HG03521 (cell line): ENCODE data around the gene KRTAP9-6.
"Not testable (repeated sequence)": the region's sequence is repeated elsewhere in the genome, so short reads cannot be mapped to it uniquely, and the experiment has no call there.

ENCODE experiments used
- ATAC-seq: cut with Tn5 transposase; IDR thresholded peaks from one replicate; pipeline ENCODE4 v1.9.1; 2021; ENCODE audit warnings: mild to moderate bottlenecking, moderate library complexity; ENCODE audit not compliant: unreplicated experiment

The KRTAP9-6 gene

DNA sequence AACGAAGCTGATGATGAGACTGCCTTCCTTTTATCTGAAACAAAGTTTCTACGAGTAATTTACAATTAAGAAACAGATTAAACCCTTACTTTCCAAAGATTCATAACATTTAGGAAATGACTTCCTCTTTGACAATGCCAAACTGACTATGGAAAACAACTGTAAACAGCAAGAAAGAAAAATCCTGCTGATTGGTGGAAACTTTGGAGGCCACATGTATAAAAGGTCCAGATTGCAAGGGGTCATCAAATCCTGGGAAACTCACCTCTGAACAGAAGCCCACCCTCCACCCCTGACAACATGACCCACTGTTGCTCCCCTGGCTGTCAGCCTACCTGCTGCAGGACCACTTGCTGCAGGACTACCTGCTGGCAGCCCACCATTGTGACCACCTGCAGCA, at the start of gene KRTAP9-6:
KRTAP9-6 (plus strand) TSS at position 301 of the 400 bp plus-strand sequence; CDS start at position 301, 0 bp downstream.
- no peak for ATAC-seq

DNA sequence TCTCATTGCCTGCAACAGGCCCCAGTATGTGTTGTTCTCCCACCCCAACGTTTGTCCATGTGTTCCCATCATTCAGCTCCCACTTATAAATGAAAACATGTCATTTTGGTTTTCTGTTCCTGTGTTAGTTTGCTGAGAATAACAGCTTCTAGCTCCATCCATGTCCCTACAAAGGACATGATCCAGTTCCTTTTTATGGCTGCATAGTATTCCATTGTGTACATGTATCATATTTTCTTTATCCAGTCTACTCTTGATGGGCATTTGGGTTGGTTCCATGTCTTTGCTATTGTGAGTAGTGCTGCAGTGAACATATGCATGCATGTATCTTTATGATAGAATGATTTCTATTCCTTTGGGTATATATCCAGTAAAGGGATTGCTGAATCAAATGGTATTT, 49.5 kb upstream of the KRTAP9-6 start:
- no peak for ATAC-seq

- ATAC-seq, result no peak
Measured at GRCh38 chr17:41223821-41224220, 41.4 kb upstream of the KRTAP9-6 start.

GRCh38 chr17:41226051-41226450, 39.1 kb upstream of the KRTAP9-6 start:
- ATAC-seq, result no peak

GRCh38 chr17:41226598-41227095, 38.5 kb upstream of the KRTAP9-6 start, which contains the start of gene KRTAP9-2:
KRTAP9-2 (plus strand) TSS chr17:41226648; CDS start chr17:41226655, 7 bp downstream.
- not testable (repeated sequence) for ATAC-seq

GRCh38 chr17:41230094-41230493, 35.1 kb upstream of the KRTAP9-6 start:
- no peak for ATAC-seq

GRCh38 chr17:41231731-41232130, 33.4 kb upstream of the KRTAP9-6 start:
- no peak for ATAC-seq

DNA sequence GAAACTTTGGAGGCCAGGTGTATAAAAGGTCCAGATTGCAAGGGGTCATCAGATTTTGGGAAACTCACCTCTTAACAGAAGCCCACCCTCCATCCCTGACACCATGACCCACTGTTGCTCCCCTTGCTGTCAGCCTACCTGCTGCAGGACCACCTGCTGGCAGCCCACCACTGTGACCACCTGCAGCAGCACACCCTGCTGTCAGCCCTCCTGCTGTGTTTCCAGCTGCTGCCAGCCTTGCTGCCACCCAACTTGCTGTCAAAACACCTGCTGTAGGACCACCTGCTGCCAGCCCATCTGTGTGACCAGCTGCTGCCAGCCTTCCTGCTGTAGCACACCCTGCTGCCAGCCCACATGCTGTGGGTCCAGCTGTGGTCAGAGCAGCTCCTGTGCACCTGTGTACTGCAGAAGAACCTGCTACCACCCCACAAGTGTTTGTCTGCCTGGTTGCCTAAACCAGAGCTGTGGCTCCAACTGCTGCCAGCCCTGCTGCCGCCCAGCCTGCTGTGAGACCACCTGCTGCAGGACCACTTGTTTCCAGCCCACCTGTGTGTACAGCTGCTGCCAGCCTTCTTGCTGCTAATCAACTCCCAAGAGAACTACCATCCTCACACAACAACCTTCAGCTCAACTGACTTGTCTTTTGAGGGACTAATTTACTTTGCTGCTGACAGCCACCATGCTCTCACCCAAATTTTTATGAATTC, 32.6 kb upstream of the KRTAP9-6 start, which contains the start of gene KRTAP9-3:
KRTAP9-3 (plus strand) TSS at position 51 of the 707 bp plus-strand sequence; CDS start at position 104, 53 bp downstream.
- ATAC-seq, result not testable (repeated sequence)

- not testable (repeated sequence) for ATAC-seq
Measured at GRCh38 chr17:41237116-41237515, 28.1 kb upstream of the KRTAP9-6 start.

GRCh38 chr17:41237949-41238437, 27.2 kb upstream of the KRTAP9-6 start, which contains the start of gene KRTAP9-8:
KRTAP9-8 (plus strand) TSS chr17:41237999; CDS start chr17:41238052, 53 bp downstream.
- not testable (repeated sequence) for ATAC-seq

- not testable (repeated sequence) for ATAC-seq
Measured at GRCh38 chr17:41246995-41247787, 18.0 kb upstream of the KRTAP9-6 start.

DNA sequence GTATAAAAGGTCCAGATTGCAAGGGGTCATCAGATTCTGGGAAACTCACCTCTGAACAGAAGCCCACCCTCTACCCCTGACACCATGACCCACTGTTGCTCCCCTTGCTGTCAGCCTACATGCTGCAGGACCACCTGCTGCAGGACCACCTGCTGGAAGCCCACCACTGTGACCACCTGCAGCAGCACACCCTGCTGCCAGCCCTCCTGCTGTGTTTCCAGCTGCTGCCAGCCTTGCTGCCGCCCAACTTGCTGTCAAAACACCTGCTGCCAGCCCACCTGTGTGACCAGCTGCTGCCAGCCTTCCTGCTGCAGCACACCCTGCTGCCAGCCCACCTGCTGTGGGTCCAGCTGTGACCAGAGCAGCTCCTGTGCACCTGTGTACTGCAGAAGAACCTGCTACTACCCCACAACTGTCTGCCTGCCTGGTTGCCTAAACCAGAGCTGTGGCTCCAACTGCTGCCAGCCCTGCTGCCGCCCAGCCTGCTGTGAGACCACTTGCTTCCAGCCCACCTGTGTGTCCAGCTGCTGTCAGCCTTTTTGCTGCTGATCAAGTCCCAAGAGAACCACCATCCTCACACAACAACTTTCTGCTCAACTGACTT, 15.4 kb upstream of the KRTAP9-6 start, which contains the start of gene KRTAP9-4:
KRTAP9-4 (plus strand) TSS at position 51 of the 604 bp plus-strand sequence; CDS start at position 85, 34 bp downstream.
- not testable (repeated sequence) for ATAC-seq

GRCh38 chr17:41251261-41251660, 13.9 kb upstream of the KRTAP9-6 start:
- ATAC-seq, result no peak

- no peak for ATAC-seq
Measured at GRCh38 chr17:41254861-41255260, 10.3 kb upstream of the KRTAP9-6 start.

GRCh38 chr17:41255381-41256290, 9.5 kb upstream of the KRTAP9-6 start, which contains the start of gene KRTAP9-9:
KRTAP9-9 (plus strand) TSS chr17:41255384.
- not testable (repeated sequence) for ATAC-seq

GRCh38 chr17:41256291-41256685, 8.9 kb upstream of the KRTAP9-6 start:
- no peak for ATAC-seq

GRCh38 chr17:41258406-41258805, 6.8 kb upstream of the KRTAP9-6 start:
- no peak for ATAC-seq

DNA sequence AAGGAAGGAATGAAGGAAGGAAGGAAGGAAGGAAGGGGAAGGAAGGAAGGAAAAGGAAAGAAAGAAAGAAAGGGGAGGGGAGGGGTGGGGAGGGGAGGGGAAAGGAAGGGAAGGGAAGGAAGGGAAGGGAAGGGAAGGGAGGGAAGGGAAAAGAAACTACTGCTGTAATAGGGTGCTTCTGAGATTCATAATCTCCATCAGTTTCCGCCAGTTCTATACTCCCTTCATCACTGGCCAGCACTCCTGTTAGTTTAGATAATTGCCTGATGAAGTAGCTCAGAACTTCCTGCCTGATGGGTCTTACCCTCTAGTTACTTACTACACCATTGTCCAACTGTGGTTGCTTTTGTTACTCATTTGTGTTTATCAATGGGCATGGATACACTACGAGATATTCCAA, 2.0 kb upstream of the KRTAP9-6 start:
- ATAC-seq, result no peak

DNA sequence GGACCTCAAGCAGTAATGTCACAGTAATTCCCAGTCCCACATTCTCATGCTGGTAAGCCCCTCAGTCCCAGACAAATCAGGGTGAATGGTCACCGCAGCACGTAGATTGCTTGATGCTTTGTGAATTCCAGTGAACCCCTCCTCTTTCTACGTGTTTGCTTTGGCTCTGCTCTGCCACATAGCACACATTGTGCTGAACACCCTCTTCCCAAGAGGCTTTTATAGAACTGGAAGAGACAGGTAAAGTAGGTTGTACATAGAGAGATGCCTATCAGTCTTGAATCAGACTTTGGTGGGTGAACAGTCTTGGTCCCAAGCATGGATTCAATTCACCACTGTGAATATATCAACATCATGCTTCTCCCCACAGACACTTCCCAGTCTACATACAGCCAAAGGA, 579 bp upstream of the KRTAP9-6 start:
- no peak for ATAC-seq

DNA sequence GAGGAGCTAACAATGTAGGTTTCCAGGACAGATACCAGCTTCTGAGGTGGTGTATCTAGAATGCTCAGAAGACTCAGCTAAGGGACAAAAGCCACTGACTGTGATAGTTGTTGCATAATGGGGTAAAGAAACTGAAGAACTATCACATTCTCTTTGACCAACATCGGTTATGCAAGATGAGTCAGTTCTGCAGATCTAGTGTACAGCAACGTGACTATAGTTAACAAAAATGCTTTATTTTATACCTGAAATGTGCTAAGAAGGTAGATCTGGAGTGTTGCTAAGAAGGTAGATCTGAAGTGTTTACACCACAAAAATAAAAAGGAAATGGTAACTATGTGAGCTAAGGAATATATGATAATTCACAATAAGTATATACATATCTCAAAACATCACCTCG, 2.5 kb downstream of the KRTAP9-6 start:
- no peak for ATAC-seq
